Spleen (tissue), 7 donors: Measurements from ENCODE around the gene HOXC6.

Source experiments
- CTCF ChIP-seq, 11 experiments: fragments of 200-600 bp in 7 of 11; fragments of 450-650 bp in 4 of 11; sonication (generic) in 4 of 11; IDR thresholded peaks in 8 of 11; conservative IDR thresholded peaks in 3 of 11; 1 replicate in 7 of 11; 2 replicates in 4 of 11; pipeline versions ENCODE4 v1.4.0 to v1.8.0; 2016 to 2021; ENCODE audit warnings: antibody characterized with exemption in 11 of 11, inconsistent platforms in 4 of 11, mild to moderate bottlenecking in 1 of 11
- POLR2A ChIP-seq, 3 donors: fragments of 450-650 bp; IDR thresholded peaks; one replicate each; pipeline ENCODE4 v1.5.1; 2017; ENCODE audit warnings: antibody characterized with exemption in 3 of 3, mild to moderate bottlenecking in 1 of 3
- POLR2AphosphoS5 ChIP-seq, 3 donors: sonication (generic); formaldehyde crosslinking; IDR thresholded peaks; one replicate each; pipeline ENCODE4 v1.5.1; 2017; ENCODE audit warnings: antibody characterized with exemption in 3 of 3
- donor health status: DM: no; HTN: no; CAD: no; lungs with moderate emphysema.
- donor health status: DM: no; HTN: no; CAD: no.
- donor health status: DM: no; HTN: no; CAD: no.

- TF ChIP-seq POLR2A (IDR thresholded peaks at IDR 0.05) (no peak), CTCF (IDR thresholded peaks at IDR 0.05 in 8 of 11, conservative IDR thresholded peaks at IDR 0.05 in 3 of 11) (peak in 1 of 11 experiments; percentile 4), POLR2AphosphoS5 (IDR thresholded peaks at IDR 0.05) (no peak)
Observed at GRCh38 chr12:54014377-54015017, 13.7 kb upstream of the HOXC6 start.
